ENCODE results near the gene PEX5L.

PEX5L gene

GRCh38 chr3:179797192-179797591 lies 239.5 kb downstream of the PEX5L start:
- H3K4me3 ChIP-seq (ENCODE audit: insufficient read depth, low read length, poor library complexity, severe bottlenecking): no peak overlapping the region
- H3K4me2 ChIP-seq (ENCODE audit: low read depth, low read length, poor library complexity, severe bottlenecking): no peak overlapping the region
- H3K9me2 ChIP-seq (replicated peaks; ENCODE audit: insufficient read depth, low read length): no peaks in the 10 kb centered on the region
- H2AFZ ChIP-seq (ENCODE audit: low read depth, low read length, severe bottlenecking): no peak overlapping the region
- no peaks in the 10 kb centered on the region for H3K27me3 ChIP-seq (ENCODE audit: low read length)
- H3K36me3 ChIP-seq (ENCODE audit: low read length): no peaks in the 10 kb centered on the region
- no peak overlapping the region for H3K27ac ChIP-seq (ENCODE audit: low read depth, low read length)
- no peaks in the 10 kb centered on the region for H3F3A ChIP-seq (ENCODE audit: insufficient read depth)
- no peak for TF ChIP-seq EZH2phosphoT487 (conservative IDR thresholded peaks at IDR 0.05; ENCODE audit: low read length)
- TF ChIP-seq CTCF (IDR thresholded peaks at IDR 0.05; ENCODE audit: insufficient read depth, low read length, poor library complexity, severe bottlenecking): no peak
- H3K9ac ChIP-seq (ENCODE audit: low read length): no peak overlapping the region
- no peaks in the 10 kb centered on the region for H4K20me1 ChIP-seq (ENCODE audit: low read depth, low read length)
- H3K79me2 ChIP-seq (ENCODE audit: insufficient read depth, low read length): no peaks in the 10 kb centered on the region
- H3K9me3 ChIP-seq (ENCODE audit: insufficient read depth, low read length): no peaks in the 10 kb centered on the region

DNA sequence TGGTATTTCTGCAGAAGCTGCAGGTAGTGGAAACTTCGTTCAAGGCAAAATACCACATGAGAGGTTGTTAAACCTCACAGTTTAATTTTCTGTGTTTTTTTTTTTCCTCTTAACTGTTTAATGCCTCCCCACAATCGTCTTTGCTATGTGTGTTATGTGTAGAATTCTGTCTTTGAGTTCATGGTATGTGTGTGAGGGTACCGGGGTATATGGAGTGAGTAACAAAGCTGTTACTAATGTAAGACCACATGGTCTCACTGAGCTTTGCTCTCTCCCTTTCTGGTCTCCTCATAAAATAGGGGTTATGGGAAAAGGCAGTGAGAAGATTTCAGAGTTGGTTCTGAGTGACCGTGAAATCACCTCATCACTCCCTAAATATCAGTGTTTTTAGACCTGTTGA lies 240.3 kb downstream of the PEX5L start:
- no peaks in the 10 kb centered on the region for H4K20me1 ChIP-seq (ENCODE audit: low read depth, low read length)
- H3K4me3 ChIP-seq (ENCODE audit: insufficient read depth, low read length, poor library complexity, severe bottlenecking): no peak overlapping the region
- H3K9me2 ChIP-seq (replicated peaks; ENCODE audit: insufficient read depth, low read length): no peaks in the 10 kb centered on the region
- no peak overlapping the region for H2AFZ ChIP-seq (ENCODE audit: low read depth, low read length, severe bottlenecking)
- no peak overlapping the region for H3K27ac ChIP-seq (ENCODE audit: low read depth, low read length)
- no peak overlapping the region for H3K9ac ChIP-seq (ENCODE audit: low read length)
- H3K36me3 ChIP-seq (ENCODE audit: low read length): no peaks in the 10 kb centered on the region
- H3K79me2 ChIP-seq (ENCODE audit: insufficient read depth, low read length): no peaks in the 10 kb centered on the region
- H3K27me3 ChIP-seq (ENCODE audit: low read length): no peaks in the 10 kb centered on the region
- TF ChIP-seq CTCF (IDR thresholded peaks at IDR 0.05; ENCODE audit: insufficient read depth, low read length, poor library complexity, severe bottlenecking) (no peak), EZH2phosphoT487 (conservative IDR thresholded peaks at IDR 0.05; ENCODE audit: low read length) (no peak)
- H3K4me2 ChIP-seq (ENCODE audit: low read depth, low read length, poor library complexity, severe bottlenecking): no peak overlapping the region
- H3F3A ChIP-seq (ENCODE audit: insufficient read depth): no peaks in the 10 kb centered on the region
- H3K9me3 ChIP-seq (ENCODE audit: insufficient read depth, low read length): no peaks in the 10 kb centered on the region

DNA sequence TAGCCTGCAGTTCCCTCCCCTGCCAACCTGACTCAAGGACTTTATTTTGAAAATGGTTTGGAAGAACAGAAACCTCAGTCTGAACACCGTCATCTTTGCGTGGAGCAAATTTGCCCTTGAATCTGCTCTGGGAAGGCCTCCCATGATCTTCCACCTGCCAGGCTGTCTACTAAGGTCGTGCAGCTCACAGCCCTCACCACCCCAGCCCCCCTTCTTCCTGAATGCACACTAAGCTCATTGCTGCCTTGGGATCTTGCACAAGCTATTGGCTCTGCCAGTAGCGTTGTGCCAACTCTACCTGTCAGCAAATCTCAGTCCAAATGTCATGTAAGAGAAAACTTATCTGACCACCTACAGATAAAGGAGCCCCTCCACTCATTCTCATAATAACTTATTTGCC lies 242.4 kb downstream of the PEX5L start:
- TF ChIP-seq CTCF (IDR thresholded peaks at IDR 0.05; ENCODE audit: insufficient read depth, low read length, poor library complexity, severe bottlenecking) (no peak), EZH2phosphoT487 (conservative IDR thresholded peaks at IDR 0.05; ENCODE audit: low read length) (no peak)

More for the DNA sequence above, 242.4 kb downstream of the PEX5L start:
- Histone ChIP-seq H3K4me3 (ENCODE audit: insufficient read depth, low read length, poor library complexity, severe bottlenecking) (no peak overlapping the region), H3K27ac (ENCODE audit: low read depth, low read length) (no peak overlapping the region), H3K27me3 (ENCODE audit: low read length) (no peaks in the 10 kb centered on the region), H3F3A (ENCODE audit: insufficient read depth) (no peaks in the 10 kb centered on the region), H2AFZ (ENCODE audit: low read depth, low read length, severe bottlenecking) (no peak overlapping the region), H3K9me3 (ENCODE audit: insufficient read depth, low read length) (no peaks in the 10 kb centered on the region), H3K4me2 (ENCODE audit: low read depth, low read length, poor library complexity, severe bottlenecking) (no peak overlapping the region), H3K79me2 (ENCODE audit: insufficient read depth, low read length) (no peaks in the 10 kb centered on the region), H3K9ac (ENCODE audit: low read length) (no peak overlapping the region), H4K20me1 (ENCODE audit: low read depth, low read length) (no peaks in the 10 kb centered on the region), H3K36me3 (ENCODE audit: low read length) (no peaks in the 10 kb centered on the region), H3K9me2 (replicated peaks; ENCODE audit: insufficient read depth, low read length) (no peaks in the 10 kb centered on the region)
